HG03442 (cell line): Measurements from ENCODE around the gene NIT2.
"Not testable (repeated sequence)": the region's sequence is repeated elsewhere in the genome, so short reads cannot be mapped to it uniquely, and the experiment has no call there.

Source experiments
- ATAC-seq: cut with Tn5 transposase; IDR thresholded peaks from one replicate; pipeline ENCODE4 v1.9.1; 2021; ENCODE audit warnings: mild to moderate bottlenecking, moderate library complexity; ENCODE audit not compliant: unreplicated experiment

NIT2 gene, protein sequence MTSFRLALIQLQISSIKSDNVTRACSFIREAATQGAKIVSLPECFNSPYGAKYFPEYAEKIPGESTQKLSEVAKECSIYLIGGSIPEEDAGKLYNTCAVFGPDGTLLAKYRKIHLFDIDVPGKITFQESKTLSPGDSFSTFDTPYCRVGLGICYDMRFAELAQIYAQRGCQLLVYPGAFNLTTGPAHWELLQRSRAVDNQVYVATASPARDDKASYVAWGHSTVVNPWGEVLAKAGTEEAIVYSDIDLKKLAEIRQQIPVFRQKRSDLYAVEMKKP

DNA sequence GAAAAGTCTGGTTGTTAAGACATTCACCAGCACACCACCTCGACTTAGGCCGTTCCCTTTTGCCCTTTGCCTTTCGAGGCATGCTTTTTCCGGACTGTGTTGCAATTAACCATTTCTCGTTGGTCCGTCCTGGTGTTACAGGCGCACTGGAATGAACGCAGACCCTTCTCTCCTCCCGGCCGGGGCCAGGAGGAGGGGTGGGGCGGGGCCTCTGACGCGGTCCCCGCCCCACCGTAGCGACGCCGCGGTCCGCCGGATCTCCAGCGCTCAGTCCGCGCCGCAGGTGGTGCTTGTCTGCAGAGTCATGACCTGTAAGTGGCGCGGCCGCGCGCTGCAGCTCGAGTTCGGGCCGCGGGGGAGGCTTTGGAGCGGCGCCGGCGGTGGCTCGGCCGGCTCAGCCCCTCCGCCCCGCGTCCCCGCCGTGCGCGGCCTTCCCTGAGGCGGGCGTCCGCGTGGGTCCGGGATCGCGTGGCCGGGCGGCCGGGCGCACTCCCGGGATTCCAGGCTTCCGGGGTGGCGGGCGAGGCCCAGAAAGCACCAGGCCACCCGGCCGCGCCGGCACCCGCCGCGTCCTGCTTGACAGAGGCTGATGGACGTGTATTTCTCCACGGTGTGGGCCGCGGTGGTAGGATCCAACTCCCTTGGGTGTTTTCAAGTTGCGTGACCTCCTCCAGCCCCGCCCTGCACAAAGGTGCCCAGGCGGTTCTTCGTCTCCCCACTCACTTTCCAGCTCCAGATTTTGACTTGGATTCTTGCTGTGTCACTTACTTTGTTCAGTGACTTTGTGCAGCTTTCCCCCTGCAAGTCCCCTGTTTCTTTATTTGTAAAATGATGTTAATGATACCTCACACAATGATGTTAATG lies at the start of gene NIT2:
Gene NIT2, plus strand, starts transcription at position 270 of the 864 bp plus-strand sequence. Its CDS starts 35 bp downstream, at position 305.
- peak; percentile 95 for ATAC-seq

DNA sequence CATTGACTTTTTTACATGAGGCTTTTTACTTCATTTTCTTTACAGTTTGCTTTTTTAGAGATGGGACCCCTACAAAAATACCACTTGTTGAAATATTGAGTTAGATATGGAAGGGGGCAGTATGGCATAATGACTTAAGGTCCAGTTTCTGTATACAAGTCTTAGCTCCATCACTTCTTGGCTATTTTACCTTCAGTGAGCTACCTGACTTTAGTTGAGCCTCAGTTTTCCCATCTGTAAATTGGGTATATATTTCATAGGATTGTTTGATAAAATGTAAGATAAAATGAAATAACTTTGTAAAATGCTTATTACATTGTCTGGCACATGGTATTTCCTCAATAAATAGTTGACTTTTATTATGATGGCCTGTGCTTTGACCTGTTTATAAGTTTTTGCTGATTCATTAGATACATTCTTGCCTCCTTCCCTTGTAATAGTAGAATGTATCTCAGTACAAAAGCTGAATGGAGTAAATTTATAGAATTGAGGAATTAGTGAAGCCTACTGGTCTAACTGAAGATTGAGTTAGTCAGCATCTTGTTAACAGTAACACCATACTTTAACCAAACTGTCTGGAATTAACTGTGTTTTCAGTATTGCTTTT lies 46.2 kb upstream of the NIT2 start:
- ATAC-seq = no peak

DNA sequence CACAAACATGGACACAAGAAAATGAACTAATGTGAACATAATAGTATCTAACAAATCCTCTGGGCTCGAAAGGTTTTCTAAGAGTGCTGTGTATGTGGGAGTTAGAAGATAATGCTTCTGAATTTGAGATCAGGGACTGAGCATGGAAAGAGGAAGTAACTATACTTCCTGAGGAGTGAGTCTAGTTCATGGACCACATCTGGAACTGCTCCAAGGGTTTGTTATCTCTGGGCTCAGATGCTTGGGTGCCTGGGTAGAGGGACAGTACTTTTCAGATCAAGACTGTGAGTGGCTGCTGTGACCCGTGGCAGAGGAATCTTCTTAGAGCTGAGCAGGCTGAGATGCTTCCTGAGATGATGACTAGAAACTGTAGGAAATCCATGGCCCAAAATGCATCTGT lies 45.2 kb upstream of the NIT2 start:
- no peak for ATAC-seq

DNA sequence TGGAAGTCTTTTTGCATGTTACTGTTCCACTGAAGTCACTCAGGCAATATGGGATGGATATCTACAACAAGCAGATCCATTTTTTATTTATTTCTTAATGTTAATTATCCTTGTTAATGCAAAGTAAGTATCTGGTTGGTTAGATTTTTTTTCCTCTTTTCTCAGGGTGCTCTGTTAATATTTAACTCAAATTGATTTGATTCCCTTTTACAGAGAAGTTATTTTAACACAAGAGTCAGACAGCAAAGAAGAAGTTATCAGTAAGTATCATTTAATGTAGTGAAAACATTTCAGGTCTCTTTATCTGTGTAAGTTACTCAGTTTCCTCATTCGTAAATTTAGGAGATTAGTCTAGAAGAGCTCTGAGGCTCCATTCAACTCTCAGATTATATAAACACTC lies 39.5 kb upstream of the NIT2 start:
- ATAC-seq = no peak

DNA sequence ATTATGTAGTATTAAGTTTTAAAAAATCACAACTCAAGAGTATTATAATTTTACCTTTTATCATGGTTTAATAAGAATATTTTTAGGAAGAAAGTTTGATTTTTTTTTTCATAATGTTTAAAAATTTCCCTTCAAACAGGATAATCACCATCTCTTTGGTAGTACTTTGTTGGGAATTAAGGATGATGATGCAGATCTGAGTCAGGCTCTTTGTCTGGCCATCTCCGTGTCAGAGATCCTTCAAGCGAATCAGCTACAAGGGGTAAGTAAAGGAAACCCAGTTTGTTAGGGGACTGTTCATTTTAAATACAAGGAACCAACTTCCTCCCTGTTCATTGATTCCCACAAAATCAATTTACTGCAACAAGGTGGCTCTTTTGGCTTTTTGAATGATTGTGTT lies 36.8 kb upstream of the NIT2 start:
- ATAC-seq = no peak

DNA sequence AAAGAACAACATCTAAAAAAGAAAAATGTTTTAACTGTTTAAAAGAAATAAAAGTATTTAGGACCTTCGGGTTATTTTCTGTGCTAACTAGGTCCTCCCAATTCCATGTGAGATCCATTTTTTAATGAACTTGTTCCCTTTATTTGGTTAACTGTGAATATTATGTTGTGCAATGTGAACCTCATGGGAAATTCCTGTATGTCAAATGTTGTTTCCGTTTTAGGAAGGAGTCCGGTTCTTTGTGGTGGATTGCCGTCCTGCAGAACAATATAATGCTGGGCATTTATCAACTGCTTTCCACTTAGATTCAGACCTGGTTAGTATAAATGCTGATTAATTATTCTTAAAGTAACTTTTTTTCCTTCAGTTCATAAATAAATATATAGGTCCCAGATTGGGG lies 35.5 kb upstream of the NIT2 start:
- no peak for ATAC-seq

DNA sequence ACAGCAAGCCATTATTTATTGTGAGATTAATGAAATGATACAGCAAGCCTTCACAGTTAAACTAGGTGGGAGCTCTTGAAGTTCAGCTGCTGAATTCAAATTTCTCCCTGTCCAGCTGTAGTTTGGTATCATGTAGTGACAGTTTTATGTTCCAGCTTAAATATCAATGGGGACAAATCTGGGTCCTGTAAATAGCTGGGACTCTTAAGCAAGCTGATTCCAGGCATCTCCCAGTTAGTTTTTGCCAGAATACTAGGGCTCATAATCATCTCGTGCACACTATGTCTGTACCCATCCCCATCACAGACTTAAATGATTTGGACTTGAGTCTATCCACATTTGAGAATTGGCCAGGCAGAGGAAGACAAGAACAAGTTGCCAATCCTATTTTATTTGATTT lies 27.9 kb upstream of the NIT2 start:
- ATAC-seq = no peak

DNA sequence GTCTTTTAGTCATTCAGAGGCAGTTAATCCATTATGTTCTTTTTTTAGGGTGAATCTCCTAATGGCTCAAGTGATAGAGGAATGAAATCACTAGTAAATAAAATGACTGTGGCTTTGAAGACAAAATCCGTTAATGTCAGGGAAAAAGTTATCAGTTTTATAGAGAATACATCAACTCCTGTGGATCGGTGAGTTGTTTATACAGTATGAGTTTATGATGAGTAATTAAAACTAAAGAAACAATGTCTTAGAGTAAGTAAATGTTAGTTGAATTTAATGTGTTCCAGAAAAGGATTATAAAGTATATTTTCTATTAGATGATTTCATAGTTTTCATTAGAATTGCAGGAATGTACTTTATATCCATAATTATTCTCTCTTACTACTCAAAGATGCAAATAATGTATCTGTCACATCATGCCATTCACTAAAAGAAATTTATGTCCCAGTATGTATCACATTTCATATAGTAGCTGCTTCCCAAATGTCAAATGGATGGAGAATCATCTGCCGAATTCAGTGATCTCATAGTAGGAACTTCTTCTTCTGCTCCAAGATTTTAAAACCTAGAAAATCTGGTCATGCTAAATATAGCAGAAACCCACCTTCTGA lies 24.1 kb upstream of the NIT2 start:
- no peak for ATAC-seq

DNA sequence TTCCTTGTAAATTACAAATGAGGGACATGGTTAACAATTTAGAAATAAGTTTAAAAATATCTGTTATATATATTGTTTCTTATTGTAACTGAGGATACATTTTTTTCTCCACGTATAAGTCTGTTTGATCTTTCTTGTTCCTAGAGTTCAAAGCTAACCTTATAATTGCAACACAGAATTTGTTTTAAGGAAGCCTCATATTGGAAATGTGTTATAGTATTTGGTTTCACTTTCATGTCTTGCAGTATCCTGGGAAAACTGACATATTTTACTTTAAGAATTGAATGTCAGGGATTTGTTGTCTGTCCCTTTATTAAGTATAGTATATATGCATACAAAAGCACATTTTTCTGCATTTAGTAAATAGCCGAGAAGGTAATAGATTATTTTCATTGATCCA lies 23.5 kb upstream of the NIT2 start:
- ATAC-seq = no peak

DNA sequence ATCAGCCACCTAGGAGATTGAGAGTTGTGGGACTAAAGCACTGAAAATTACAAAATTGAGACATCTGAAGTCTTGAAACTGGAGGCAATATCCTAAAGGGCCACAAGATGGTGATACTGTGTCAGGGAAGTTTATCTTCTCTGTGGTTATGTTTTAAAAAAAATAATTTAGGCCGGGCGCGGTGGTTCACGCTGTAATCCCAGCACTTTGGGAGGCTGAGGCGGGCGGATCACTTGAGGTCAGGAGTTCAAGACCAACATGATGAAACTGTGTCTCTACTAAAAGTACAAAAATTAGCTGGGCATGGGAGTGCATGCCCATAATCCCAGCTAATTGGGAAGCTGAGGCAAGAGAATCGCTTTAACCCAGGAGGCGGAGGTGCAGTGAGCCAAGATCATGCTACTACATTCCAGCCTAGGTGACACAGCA lies 17.9 kb upstream of the NIT2 start:
- ATAC-seq = peak; percentile 70

DNA sequence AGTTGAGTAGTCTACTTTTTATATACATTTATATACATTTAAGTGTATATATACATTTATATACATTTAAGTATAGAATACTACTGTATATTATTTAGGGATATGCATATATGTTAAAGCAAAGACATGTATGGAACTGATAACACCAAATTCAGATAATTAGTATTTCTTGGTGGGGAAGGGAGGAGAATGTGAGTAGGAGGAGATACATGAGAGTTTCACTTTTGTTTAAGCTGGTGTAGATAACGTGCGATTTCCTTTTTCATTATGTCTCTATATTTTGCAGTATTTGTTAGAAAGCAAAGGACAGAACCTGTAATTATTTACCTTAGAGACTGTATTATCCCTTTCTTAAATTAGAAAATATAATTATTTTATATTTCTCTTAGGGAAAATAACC lies 16.6 kb upstream of the NIT2 start:
- ATAC-seq = peak; percentile 53

DNA sequence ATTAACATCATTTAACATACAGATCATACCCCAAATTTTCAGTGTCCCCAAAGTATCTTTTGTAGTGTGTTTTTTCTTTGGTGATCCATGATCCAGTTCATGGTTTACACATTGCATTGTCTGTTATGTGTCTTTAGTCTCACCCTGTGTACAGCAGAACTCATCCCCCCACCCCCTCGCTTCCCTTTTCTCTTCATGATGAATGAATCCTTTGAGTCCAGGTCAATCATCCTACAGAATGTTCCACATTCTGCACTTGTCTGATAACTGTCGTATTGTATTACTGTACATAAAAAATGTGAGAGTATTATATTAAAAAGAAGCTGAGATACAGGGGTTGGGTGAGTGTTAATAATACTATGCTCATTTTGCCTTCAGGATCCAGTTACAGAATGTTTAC lies 14.6 kb upstream of the NIT2 start:
- ATAC-seq = no peak

DNA sequence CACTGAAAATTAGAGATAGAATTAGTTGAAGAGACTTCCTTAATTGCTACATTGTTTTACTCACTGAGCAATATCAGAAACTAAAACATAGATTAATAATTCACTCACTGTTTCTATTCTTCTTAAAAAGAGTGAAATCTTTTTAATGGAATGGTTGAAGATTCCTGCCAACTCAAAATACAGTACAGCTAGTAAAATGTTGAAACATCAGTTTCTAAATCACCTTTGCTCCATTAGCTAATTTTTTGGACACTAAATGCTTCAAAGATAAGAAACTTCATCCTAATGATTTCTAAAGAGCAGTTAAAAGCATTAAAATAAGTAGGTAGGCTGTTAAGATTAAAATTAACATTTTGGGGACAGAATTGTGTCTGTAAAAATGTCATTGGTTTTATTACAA lies 10.5 kb upstream of the NIT2 start:
- ATAC-seq = no peak

DNA sequence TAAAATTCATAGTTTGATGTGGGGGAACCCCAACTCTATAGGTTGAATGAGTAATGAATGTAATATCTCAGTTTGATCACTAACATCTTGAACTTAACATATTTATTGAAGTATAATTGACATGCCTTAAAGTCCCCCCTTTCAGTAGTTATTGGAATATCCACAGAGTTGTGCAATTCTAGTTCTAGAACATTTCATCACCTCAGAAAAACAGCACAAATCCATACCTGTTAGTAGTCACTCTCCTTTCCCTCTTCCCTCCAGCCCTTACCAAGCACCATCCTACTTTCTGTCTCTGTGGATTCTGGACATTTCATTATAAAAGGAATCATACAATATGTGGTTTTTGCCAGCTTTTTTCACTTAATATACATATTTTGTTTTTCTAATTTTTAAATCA lies 8.7 kb upstream of the NIT2 start:
- ATAC-seq = no peak

DNA sequence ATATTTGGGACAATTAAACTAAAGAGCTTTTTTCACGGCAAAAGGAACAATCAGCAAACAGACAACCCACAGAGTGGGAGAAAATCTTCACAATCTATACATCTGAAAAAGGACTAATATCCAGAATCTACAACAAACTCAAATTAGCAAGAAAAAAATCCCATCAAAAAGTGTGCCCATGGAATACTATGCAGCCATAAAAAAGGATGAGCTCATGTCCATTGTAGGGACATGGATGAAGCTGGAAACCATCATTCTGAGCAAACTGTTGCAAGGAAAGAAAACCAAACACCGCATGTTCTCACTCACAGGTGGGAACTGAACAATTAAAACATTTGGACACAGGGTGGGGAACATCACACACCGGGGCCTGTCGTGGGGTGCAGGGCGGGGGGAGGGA lies 7.2 kb upstream of the NIT2 start:
- not testable (repeated sequence) for ATAC-seq

DNA sequence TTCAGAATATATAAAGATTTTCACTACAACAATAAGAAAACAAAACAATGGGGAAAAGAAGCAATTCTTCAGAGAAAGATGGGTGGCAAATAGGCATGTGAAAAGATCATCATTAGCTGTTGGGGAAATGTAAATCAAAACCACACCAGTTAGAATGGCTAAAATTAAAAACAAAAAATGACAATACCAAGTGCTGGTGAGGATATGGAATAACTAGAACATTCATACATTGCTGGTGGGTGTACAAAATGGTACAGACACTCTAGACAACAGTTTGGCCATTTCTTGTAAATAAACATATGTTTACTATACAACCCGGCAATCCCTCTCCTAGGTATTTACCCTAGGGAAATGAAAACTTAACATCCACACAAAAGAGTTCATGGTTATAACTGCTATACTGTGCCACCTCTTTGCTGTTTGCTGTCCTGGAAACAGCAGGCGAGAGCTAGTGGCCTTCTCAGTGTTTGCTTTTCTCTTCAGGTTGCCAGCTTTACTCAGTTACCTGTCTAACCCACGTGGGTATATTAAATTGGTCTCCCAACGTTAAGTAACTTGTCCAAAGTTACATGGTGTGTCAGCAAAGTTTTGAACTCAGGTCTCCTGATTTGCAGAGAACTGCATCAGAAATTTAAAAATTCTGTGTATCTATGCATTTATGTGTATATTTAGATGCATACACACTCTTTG lies 4.6 kb upstream of the NIT2 start:
- no peak for ATAC-seq

DNA sequence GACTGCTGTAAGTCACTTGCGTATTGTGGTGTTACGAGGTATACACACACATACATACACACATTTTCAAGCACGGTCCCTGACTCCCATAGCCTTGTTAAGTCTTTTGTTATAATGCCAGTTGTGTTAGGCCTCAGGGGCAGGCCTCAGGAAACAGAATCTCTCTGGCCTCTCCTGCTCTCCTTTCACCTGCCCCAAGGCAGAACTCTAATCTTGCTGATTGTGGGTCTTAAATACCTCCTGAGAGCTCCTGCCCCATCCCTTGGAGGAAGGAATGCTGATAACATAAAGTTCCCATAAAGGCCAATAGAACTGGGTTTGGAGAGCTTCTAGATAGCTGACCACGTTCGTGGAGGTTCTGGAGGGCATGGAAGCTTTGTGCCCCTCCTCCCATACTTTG lies 3.9 kb upstream of the NIT2 start:
- no peak for ATAC-seq

DNA sequence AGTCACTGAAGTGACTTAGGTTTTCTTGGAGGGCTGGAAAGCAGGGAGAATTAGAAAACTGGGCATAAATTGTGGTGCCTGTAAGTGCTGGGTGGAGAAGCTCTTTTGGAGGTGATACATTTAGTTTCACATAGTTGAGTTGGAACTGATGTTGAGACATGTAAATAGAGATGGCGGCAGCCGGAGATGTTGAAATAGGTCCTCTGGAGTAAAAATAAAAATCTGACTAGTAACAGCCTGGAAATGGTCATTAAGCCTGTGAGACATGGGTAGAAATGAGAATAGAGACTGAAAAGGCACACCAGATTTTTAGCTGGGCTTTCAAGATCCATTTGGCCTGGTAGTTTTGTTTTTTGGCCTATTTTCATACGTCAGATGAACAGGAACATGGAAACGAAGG lies 2.9 kb upstream of the NIT2 start:
- ATAC-seq = no peak

DNA sequence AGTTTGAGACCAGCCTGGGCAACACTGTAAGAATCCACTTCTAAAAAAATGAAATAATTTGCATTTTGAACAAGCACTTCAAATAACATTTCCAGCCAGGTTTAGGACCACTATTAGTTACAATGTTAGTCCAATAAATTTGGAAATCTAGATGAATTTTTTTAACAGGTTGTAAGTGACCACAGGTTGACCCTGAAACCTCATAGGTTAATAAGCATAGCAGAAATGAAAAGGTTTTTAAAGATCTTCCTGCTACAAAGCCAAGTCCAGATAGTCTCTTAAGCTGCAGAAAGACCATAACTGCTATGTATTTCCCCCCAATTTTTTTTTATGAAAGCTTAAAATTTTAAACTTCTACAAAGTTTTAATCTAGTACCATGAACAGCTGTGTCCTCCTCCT lies 1.5 kb upstream of the NIT2 start:
- no peak for ATAC-seq

DNA sequence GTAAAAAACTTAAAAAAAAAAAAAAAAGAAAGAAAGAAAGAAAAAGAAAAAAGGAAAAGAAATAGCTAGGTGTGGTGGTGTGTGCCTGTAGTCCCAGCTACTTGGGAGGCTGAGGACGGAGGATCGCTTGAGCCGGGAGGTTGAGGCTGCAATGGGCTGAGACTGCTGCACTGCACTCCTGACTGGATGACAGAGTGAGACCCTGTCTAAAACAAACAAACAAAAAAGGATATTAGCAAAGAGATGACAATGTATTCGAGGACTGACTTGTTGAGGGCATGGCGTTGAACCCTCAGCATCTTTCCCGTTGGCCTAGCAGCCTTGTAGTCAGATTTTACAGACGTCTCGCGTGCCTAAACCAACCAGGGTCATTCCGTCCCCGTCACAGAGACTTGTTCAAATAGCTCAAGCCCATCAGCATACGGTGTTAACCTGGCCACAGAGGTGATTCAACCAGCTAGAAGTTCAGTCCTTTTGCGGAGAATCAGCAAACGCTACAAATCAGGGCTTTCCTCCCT lies 528 bp upstream of the NIT2 start:
- ATAC-seq = peak; percentile 15

DNA sequence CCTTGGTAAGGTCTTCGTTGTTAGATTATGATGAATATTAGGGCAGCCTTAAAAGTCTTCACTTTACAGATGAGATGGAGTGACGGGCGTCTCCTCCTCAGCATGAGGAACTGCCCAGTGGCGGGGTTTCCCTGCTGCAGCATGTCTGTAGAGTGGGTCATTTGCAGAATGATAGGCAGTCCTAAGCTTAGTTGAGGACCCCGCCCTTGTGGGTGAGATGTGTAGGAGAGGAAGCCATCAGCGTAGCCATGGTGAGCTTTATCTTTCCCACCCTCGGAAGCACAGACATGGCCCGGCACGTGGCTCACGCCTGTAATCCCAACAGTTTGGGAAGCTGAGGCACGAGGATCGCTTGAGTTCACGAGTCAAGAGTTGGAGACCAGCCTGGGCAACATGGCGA lies 877 bp downstream of the NIT2 start:
- ATAC-seq = peak; percentile 42
